Skeletal muscle tissue (tissue), 4 donors: Measurements from ENCODE around the gene TMEM255B. TPM values are rescaled to one million over a fixed set of nuclear protein-coding genes. Genes with fewer than 3 reads are reported as not detected.

ENCODE experiments used
- H3K27ac ChIP-seq: one replicate; pipeline ENCODE4 v1.7.0; 2013; ENCODE audit warnings: mild to moderate bottlenecking, low read depth, low read length, inconsistent platforms
- H3K27me3 ChIP-seq, 3 donors: one replicate each; pipeline ENCODE4 v1.7.0; 2013; ENCODE audit warnings: low read length in 3 of 3; ENCODE audit not compliant: control insufficient read depth in 3 of 3, insufficient read depth in 3 of 3
- H3K36me3 ChIP-seq, 3 donors: one replicate each; pipeline ENCODE4 v1.7.0; 2013; ENCODE audit warnings: low read length in 3 of 3; ENCODE audit not compliant: control insufficient read depth in 3 of 3, insufficient read depth in 3 of 3
- H3K4me1 ChIP-seq, 3 donors: one replicate each; pipeline ENCODE4 v1.7.0; 2013; ENCODE audit warnings: low read length in 3 of 3, mild to moderate bottlenecking in 3 of 3; ENCODE audit not compliant: control insufficient read depth in 3 of 3, insufficient read depth in 3 of 3
- H3K4me3 ChIP-seq, 3 donors: one replicate each; pipeline ENCODE4 v1.7.0; 2013; ENCODE audit warnings: low read length in 3 of 3
- H3K9ac ChIP-seq, 3 donors: one replicate each; pipeline ENCODE4 v1.7.0; 2013; ENCODE audit warnings: low read length in 3 of 3, mild to moderate bottlenecking in 3 of 3, moderate library complexity in 2 of 3, low read depth in 1 of 3
- H3K9me3 ChIP-seq, 3 donors: one replicate each; pipeline ENCODE4 v1.7.0; 2013; ENCODE audit warnings: low read length in 3 of 3; ENCODE audit not compliant: control insufficient read depth in 3 of 3
- total RNA-seq: library from RNA; depleted of rRNA; stranded (reverse); fragments of >200 nt; gene quantifications from one replicate; pipeline ENCODE4 v1.2.3, GENCODE V29; 2014
- donor health status: Osteomylitis.

TMEM255B gene
- total RNA-seq, 1 donor from 2014 or later: 2.6 TPM

DNA sequence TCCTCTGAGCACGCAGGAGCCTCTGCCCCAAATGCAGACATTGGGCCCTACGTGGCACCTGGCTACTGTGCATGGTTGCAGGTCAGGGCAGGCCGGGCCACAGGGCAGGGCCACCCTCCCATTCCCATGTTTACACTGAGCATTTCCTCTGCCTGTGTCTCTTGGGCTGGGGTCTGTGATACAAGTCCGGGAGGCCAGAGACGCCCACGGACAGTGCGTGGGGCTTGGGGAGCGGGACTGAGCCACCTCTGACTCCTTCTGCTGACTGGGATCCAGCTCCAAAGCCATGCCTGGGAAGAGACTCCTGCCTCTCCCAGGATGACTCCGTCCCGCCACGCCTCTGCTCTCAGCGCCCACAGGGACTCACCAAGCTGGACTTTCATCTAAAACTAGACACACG, 86.0 kb downstream of the TMEM255B start:
- Histone ChIP-seq H3K9me3 (no peaks in the 10 kb centered on the region), H3K27me3 (no peaks in the 10 kb centered on the region), H3K4me3 (peak overlapping the region in 1 of 3 donors; percentile 6), H3K36me3 (peaks cover 19 to 28% (median 23%) of the 10 kb centered on the region in 3 donors), H3K27ac (no peak overlapping the region), H3K4me1 (peaks cover 30 to 51% (median 46%) of the 10 kb centered on the region in 3 donors), H3K9ac (no peak overlapping the region)

DNA sequence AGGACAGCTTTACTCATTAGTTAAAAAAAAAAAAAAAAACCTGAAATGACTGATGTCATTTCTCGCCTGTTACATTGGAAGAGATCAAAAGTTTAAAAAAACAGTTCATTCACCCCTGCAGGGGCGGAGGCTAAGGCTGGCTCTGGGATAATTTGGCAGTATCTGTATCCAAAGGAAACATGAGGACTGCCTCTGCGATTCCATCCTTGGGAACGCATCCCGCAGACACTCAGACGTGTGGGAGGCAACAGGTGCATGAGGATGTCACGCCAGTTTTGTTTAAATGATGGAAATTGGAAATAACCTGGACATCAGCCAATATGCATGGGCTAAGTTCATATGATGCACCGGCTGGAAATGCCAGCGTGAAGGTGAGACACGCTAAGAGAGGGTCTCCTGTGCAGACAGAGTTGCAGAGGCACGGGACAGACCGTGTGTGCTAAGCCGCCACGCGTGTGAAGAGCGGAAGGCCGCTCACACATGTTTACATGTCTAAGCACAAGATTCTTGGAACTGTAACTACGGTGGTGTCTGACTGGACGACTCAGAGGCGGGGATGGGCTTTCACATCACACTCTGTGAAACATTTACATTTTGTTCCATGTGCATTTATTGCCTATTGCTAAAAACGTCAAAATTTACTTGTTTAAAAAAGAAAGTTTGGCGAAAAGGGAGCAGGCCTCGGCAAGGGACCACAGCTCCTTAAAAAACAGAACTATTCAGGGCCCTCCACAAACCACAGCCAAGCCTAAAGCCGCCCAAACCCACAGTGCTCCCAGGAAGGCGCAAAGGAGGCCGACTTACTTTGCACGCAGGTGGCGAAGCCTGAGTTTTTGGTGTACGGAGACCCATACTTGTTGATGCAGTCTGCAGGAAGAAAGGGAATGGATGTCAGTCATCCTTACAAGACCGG, 87.0 kb downstream of the TMEM255B start:
- H3K9ac ChIP-seq: no peak overlapping the region
- no peak overlapping the region for H3K4me3 ChIP-seq
- no peak overlapping the region for H3K27ac ChIP-seq
- no peaks in the 10 kb centered on the region for H3K9me3 ChIP-seq
- H3K27me3 ChIP-seq: no peaks in the 10 kb centered on the region
- peaks cover 16 to 23% (median 22%) of the 10 kb centered on the region in 3 donors for H3K36me3 ChIP-seq
- peaks cover 22 to 47% (median 38%) of the 10 kb centered on the region in 3 donors for H3K4me1 ChIP-seq

DNA sequence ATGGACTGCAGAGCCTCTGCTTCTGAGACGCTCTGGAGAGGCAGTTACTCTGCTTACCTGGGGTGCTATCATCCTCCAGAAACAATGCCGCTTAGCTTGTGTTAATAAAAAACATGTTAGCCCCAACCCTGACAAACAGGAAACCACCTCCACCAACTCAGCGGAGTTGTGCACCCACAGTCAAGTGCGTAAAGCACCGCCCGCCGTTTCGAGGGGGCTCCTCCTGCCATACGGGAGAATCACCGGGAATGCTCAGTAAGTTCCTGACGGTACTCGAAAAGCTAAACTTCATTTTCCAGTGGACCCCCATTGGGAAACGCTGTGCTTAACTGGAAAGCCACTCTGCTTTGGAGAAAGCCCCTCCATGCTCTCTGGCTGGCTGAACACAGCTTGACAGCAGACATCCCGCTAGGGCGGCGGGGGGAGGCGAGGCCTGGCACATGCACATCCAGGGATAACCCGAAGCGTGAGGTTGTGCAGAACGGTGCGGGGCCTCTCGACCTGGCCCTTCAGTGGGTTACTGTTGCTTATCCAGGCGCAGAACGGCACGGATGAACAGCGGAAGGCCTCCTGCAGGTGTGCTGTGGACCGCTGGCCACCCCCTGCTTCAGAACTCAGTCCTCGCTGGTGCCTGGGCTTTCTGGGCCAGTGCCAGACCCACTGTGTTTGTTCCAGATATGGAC, 87.8 kb downstream of the TMEM255B start:
- peaks cover 18 to 39% (median 34%) of the 10 kb centered on the region in 3 donors for H3K4me1 ChIP-seq
- peaks cover 14 to 23% (median 22%) of the 10 kb centered on the region in 3 donors for H3K36me3 ChIP-seq

DNA sequence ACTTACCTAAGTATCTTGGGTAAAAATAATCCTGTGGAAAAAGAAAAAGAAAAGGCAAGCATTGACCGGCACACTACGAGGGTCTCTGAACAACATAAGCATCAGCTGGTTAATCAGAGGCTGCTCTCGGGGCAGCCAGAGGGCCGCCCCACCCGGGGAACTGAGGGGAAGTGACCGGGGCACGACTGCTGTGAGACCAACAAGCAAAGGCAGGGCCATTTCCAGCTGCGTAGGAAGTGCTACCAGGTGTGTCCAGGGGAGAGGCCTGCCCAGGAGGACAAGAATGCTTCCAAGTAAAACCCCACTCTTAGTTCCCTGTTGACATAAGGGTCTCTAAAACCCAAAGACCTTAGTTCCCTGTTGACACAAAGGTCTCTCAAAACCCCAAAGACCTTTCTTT, 89.0 kb downstream of the TMEM255B start:
- Histone ChIP-seq H3K27me3 (no peaks in the 10 kb centered on the region), H3K36me3 (peaks cover 14 to 21% (median 20%) of the 10 kb centered on the region in 3 donors), H3K4me3 (no peak overlapping the region), H3K9me3 (no peaks in the 10 kb centered on the region), H3K27ac (no peak overlapping the region), H3K4me1 (peaks cover 25 to 45% (median 42%) of the 10 kb centered on the region in 3 donors), H3K9ac (no peak overlapping the region)

More for the DNA sequence above, 87.8 kb downstream of the TMEM255B start:
- H3K9me3 ChIP-seq: no peaks in the 10 kb centered on the region
- no peaks in the 10 kb centered on the region for H3K27me3 ChIP-seq
- no peak overlapping the region for H3K9ac ChIP-seq
- H3K4me3 ChIP-seq: no peak overlapping the region
- no peak overlapping the region for H3K27ac ChIP-seq

DNA sequence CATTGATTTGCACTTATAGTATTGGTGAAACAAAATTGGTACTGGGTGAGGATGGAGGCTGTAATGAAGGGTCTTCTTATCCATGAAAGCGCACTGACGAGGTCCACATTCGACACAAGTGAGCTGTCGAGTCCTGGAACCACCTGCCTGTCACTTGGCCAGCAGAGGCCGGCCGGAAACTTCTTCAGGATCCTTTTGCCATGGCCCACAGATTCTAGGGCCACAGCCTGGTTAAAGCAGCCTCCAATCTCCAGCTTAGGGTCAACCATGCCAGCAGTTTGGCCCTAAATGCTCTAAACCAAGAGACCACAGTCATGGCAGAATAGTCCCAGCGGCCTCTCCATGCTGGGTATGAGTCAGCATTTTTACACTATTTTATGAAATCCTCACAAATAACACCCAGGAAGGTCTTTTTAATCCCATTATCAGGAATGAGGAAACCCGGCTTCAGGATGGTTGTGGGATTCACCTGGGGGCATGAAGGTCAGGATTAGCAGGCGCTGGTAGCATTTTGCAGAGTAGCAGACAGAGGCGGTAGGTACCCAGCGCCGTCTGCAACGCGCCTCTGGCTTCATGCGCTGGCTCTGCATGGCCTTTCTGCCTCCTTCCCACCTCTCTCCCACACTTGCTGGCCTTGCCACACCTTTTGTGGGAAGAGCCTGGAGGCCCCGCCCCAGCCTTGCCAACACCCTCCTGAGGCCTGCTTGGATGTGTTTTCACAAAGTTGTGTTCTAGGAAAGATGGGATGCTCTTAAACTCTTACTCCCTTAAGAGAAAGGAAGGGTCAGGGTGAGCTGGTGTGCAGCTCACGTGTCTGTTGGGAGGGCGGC, 89.6 kb downstream of the TMEM255B start:
- Histone ChIP-seq H3K27me3 (no peaks in the 10 kb centered on the region), H3K27ac (no peak overlapping the region), H3K9me3 (no peaks in the 10 kb centered on the region), H3K9ac (no peak overlapping the region), H3K4me1 (peaks cover 31 to 51% (median 46%) of the 10 kb centered on the region in 3 donors), H3K4me3 (no peak overlapping the region), H3K36me3 (peaks cover 14 to 21% (median 20%) of the 10 kb centered on the region in 3 donors)

DNA sequence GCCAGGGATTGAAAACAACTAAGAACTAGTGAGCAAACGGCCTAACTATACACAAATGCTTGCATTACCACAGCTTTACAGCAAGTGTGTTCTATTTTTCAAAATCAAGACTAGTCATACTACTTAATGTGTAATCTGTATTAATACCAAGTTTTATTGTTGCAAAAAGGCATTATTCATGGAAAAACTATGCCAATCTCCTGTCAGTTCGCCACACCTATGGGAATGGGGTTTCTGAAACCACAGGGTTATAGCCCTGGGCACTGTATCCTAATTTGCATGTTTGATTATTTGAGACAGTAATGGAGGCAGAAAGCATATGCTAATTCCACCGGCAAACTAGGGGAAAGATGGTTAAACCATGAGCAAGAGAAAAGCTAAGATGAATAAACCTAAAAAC, 90.5 kb downstream of the TMEM255B start:
- Histone ChIP-seq H3K4me1 (peaks cover 40 to 60% (median 50%) of the 10 kb centered on the region in 3 donors), H3K9me3 (no peaks in the 10 kb centered on the region), H3K4me3 (no peak overlapping the region), H3K9ac (no peak overlapping the region), H3K36me3 (peaks cover 14 to 18% (median 14%) of the 10 kb centered on the region in 3 donors), H3K27me3 (no peaks in the 10 kb centered on the region), H3K27ac (no peak overlapping the region)

DNA sequence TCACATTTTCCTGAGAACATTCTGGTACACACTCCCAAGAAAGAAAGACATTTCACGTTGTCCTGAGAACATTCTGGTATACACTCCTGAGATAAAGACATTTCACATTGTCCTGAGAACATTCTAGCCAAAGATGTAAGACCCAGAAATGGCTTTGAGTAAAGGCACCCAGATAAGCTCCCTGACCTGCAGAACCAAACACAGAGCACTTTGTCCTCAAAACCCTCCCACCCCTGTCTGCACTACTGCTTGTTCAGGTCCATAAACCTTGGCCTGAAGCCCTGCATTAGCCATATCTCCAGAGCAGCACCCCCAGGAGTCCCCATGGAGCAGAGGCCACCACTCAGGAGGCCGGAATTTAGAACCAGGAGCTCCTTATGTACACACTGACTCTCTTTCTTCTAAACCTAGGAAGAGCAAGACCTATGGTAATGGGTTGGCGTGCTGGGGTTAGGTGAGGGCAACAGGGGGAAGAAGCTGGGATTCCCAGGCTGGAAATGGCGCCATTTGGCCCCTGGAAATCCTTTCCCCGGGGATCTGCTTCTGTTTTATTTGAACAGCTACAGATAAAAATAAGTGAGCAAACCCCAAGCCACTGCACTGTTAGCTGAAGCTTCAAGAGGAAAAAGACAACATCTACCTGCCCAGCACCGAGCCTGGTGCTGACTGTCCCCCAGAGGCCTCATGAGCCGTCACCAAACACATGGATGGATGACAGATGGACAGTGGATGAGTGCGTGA, 91.1 kb downstream of the TMEM255B start:
- Histone ChIP-seq H3K36me3 (peaks cover 11 to 14% (median 14%) of the 10 kb centered on the region in 3 donors), H3K4me1 (peaks cover 46 to 66% (median 50%) of the 10 kb centered on the region in 3 donors), H3K4me3 (no peak overlapping the region), H3K9me3 (no peaks in the 10 kb centered on the region), H3K9ac (no peak overlapping the region), H3K27me3 (no peaks in the 10 kb centered on the region), H3K27ac (no peak overlapping the region)

DNA sequence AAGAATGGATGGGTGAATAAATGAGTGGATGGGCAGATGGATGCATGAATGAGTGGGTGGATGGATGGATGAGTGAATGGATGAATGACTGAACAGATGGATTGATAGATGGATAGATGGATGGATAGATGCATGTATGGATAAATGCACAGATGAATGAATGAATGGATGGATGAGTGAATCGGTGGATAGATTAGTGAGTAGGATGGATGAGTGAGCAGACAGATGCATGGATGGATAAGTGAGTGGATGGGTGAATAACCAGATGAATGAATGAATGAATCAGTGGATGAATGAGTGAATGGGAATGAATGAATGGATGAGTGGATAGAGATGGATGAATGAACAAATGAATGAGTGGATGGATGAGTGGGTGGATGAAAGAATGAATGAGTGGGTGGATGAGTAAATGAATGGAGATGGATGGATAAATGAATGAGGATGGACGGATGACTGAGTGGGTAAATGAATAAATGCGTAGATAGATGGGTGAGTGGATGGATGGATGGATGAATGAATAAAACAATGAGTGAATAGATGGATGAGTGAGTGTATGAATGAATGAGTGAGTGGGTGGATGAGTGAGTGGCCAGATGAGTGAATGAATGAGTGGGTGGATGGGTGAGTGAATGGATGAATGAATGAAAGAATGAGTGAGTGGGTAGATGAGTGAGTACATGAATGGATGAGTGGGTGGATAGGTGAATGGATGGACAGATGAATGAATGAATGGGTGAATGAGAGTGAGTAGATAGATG, 91.9 kb downstream of the TMEM255B start:
- Histone ChIP-seq H3K4me3 (no peak overlapping the region), H3K27me3 (no peaks in the 10 kb centered on the region), H3K27ac (no peak overlapping the region), H3K4me1 (peaks cover 49 to 71% (median 54%) of the 10 kb centered on the region in 3 donors), H3K9me3 (no peaks in the 10 kb centered on the region), H3K9ac (no peak overlapping the region), H3K36me3 (peaks cover 6 to 12% (median 10%) of the 10 kb centered on the region in 3 donors)
